SU-DHL-6 (cell line): ENCODE results near the gene ANKFY1.

ENCODE experiments used
- H2AFZ ChIP-seq: fragments of 200-600 bp; sonication (generic); 2 replicates; pipeline ENCODE4 v1.6.1; 2014; ENCODE audit warnings: low read depth, mild to moderate bottlenecking, moderate library complexity, mixed read lengths, antibody characterized with exemption, low read length; ENCODE audit not compliant: severe bottlenecking
- H3F3A ChIP-seq: fragments of 200-600 bp; shearing (Covaris generic); 2 replicates; pipeline ENCODE4 v1.6.0; 2016; ENCODE audit warnings: antibody characterized with exemption, mild to moderate bottlenecking; ENCODE audit not compliant: insufficient read depth
- H3K27ac ChIP-seq: fragments of 200-600 bp; sonication (generic); 2 replicates; pipeline ENCODE4 v1.5.1; 2016; ENCODE audit warnings: low read depth, mild to moderate bottlenecking, low read length, moderate library complexity, mixed read lengths
- H3K27me3 ChIP-seq: fragments of 200-600 bp; sonication (generic), shearing (Covaris generic); 2 replicates; pipeline ENCODE4 v1.6.0; 2014; ENCODE audit warnings: mild to moderate bottlenecking, low read length
- H3K36me3 ChIP-seq: fragments of 200-600 bp; sonication (generic); 2 replicates; pipeline ENCODE4 v1.6.1; 2014; ENCODE audit warnings: mild to moderate bottlenecking, low read length, mixed read lengths
- H3K4me2 ChIP-seq: fragments of 300-600, 200-600 bp; shearing (Covaris generic), sonication (generic); 2 replicates; pipeline ENCODE4 v1.6.0; 2014; ENCODE audit warnings: low read length, low read depth, mild to moderate bottlenecking; ENCODE audit not compliant: poor library complexity, severe bottlenecking
- H3K4me3 ChIP-seq: fragments of 200-600 bp; sonication (generic); 2 replicates; pipeline ENCODE4 v1.5.1; 2014; ENCODE audit warnings: antibody characterized with exemption, low read length, mild to moderate bottlenecking, mixed read lengths; ENCODE audit not compliant: insufficient read depth, poor library complexity, severe bottlenecking
- H3K79me2 ChIP-seq: fragments of 200-600 bp; sonication (generic); 2 replicates; pipeline ENCODE4 v1.6.1; 2014; ENCODE audit warnings: mild to moderate bottlenecking, low read length, moderate library complexity; ENCODE audit not compliant: insufficient read depth
- H3K9ac ChIP-seq: fragments of 200-600 bp; sonication (generic); 2 replicates; pipeline ENCODE4 v1.7.0; 2014; ENCODE audit warnings: mild to moderate bottlenecking, low read length
- H3K9me2 ChIP-seq: fragments of 200-600 bp; sonication (generic); replicated peaks from 2 replicates; pipeline ENCODE4 v1.6.1; 2014; ENCODE audit warnings: low read length; ENCODE audit not compliant: insufficient read depth
- H3K9me3 ChIP-seq: fragments of 200-600 bp; sonication (generic); 2 replicates; pipeline ENCODE4 v1.6.1; 2014; ENCODE audit warnings: low read length, mixed read lengths; ENCODE audit not compliant: insufficient read depth
- H4K20me1 ChIP-seq: fragments of 200-600 bp; sonication (generic); 2 replicates; pipeline ENCODE4 v1.6.1; 2014; ENCODE audit warnings: low read depth, mild to moderate bottlenecking, antibody characterized with exemption, low read length, moderate library complexity, mixed read lengths
- CTCF ChIP-seq: fragments of 200-600 bp; sonication (generic); IDR thresholded peaks from one replicate; pipeline ENCODE4 v1.5.1; 2017; ENCODE audit warnings: antibody characterized with exemption, mild to moderate bottlenecking, low read length, moderate library complexity; ENCODE audit not compliant: insufficient read depth, poor library complexity, severe bottlenecking
- EZH2phosphoT487 ChIP-seq: fragments of 200-600 bp; sonication (generic), shearing (Covaris generic); conservative IDR thresholded peaks from 2 replicates; pipeline ENCODE4 v1.6.1; 2018; ENCODE audit warnings: mild to moderate bottlenecking, antibody characterized with exemption, low read length, moderate library complexity, mixed read lengths

ANKFY1 gene

GRCh38 chr17:4162321-4162720 lies 101.5 kb downstream of the ANKFY1 start:
- H3K9ac ChIP-seq, result no peak overlapping the region
- no peak overlapping the region for H3K4me3 ChIP-seq
- H3F3A ChIP-seq, result 0 out of 2 replicates have a peak, but pooled peaks cover 4% of the 10 kb centered on the region
- H3K27ac ChIP-seq, result no peak overlapping the region
- no peak overlapping the region for H3K4me2 ChIP-seq
- H2AFZ ChIP-seq, result no peak overlapping the region
- H3K9me2 ChIP-seq, result no peaks in the 10 kb centered on the region
- no peaks in the 10 kb centered on the region for H3K9me3 ChIP-seq
- no peak for TF ChIP-seq CTCF
- TF ChIP-seq EZH2phosphoT487, result no peak
- H4K20me1 ChIP-seq, result no peaks in the 10 kb centered on the region
- no peaks in the 10 kb centered on the region for H3K27me3 ChIP-seq
- H3K36me3 ChIP-seq, result no peaks in the 10 kb centered on the region
- no peaks in the 10 kb centered on the region for H3K79me2 ChIP-seq

- Histone ChIP-seq H3F3A (0 out of 2 replicates have a peak, but pooled peaks cover 4% of the 10 kb centered on the region), H3K27me3 (no peaks in the 10 kb centered on the region), H3K9me3 (no peaks in the 10 kb centered on the region), H3K4me2 (no peak overlapping the region), H4K20me1 (no peaks in the 10 kb centered on the region), H3K9ac (no peak overlapping the region), H3K9me2 (no peaks in the 10 kb centered on the region), H3K79me2 (no peaks in the 10 kb centered on the region), H3K27ac (no peak overlapping the region), H3K4me3 (no peak overlapping the region), H2AFZ (no peak overlapping the region), H3K36me3 (no peaks in the 10 kb centered on the region)
- TF ChIP-seq EZH2phosphoT487 (no peak), CTCF (no peak)
Measured at GRCh38 chr17:4161967-4162305, 101.8 kb downstream of the ANKFY1 start.

DNA sequence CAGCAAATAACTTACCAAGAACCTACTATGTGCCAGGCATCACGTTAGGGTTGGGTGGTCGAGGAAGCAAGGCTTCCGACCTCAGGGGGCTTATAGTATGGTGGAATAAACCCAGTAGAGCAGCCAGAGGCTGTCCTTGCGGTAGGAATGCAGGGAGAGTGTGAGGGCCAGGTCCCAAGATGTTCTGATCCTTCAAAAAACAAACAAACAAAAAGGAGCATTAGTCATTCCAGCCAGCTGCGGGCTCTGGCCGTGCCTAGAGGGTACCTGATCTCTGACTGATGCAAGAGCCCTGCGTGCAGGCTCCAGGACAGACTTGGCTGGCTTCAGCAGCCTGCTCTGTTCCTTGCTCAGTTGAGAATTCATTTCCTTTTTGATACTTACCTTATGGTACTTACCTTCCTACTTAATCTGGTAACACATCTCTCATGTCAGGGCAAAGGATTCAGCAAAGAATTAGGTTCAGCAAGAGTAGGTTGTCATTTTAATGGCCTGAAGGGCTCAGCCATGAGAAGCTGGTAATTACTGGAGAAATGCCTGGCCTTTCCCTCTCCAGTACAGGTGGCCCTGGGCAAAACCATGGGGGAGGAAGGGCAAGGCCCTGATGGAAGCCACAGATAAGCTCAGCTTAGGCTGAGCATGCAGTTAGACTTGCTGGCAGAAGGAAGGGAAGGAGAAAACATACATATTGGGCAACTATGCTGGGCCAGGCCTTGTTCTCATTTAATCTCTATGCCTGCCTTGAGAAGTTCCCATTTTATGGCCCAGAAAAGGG lies 102.4 kb downstream of the ANKFY1 start:
- no peak overlapping the region for H3K27ac ChIP-seq
- no peak overlapping the region for H3K9ac ChIP-seq
- H3K4me3 ChIP-seq, result no peak overlapping the region
- H3F3A ChIP-seq, result 0 out of 2 replicates have a peak, but pooled peaks cover 4% of the 10 kb centered on the region
- no peak overlapping the region for H2AFZ ChIP-seq
- no peaks in the 10 kb centered on the region for H3K9me2 ChIP-seq
- no peaks in the 10 kb centered on the region for H3K27me3 ChIP-seq
- H4K20me1 ChIP-seq, result no peaks in the 10 kb centered on the region
- TF ChIP-seq EZH2phosphoT487 (no peak), CTCF (no peak)
- no peaks in the 10 kb centered on the region for H3K9me3 ChIP-seq
- H3K36me3 ChIP-seq, result no peaks in the 10 kb centered on the region
- H3K4me2 ChIP-seq, result no peak overlapping the region
- H3K79me2 ChIP-seq, result no peaks in the 10 kb centered on the region
